ENCODE measurements around the gene ADIPOQ. TPM values are rescaled to one million over a fixed set of nuclear protein-coding genes. Genes with fewer than 3 reads are reported as not detected.
"Not testable (repeated sequence)": the region's sequence is repeated elsewhere in the genome, so short reads cannot be mapped to it uniquely, and the experiment has no call there.

The ADIPOQ gene
- total and polyA plus RNA-seq, 5 donors from 2014 or later: not detected

DNA sequence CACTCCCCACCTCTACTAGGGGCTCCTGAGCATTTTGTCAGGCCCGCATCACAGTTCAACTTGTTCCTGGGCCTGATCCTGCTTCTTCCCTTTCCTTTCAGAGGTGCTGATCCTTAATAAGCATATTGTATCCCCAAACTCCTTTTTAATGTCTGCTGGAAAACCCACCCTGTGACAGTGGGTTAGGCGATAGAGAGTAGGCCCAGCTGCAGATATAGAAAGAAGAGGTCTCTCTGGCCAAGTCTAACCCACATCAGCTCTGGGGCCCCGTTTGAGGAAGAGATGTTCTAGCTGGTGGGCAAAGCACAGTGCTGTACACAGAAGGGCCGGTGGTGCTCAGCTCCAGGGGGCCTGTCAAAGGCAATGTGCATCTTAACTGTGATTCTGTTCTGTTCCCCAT is 53.5 kb downstream of the ADIPOQ start:
- no peak for DNase-seq
- Histone ChIP-seq H3K27ac (ENCODE audit: insufficient read depth, low read length, poor library complexity, severe bottlenecking) (no peak overlapping the region), H3K36me3 (ENCODE audit: control insufficient read depth, insufficient read depth, low read length) (no peaks in the 10 kb centered on the region), H3K4me1 (ENCODE audit: control insufficient read depth, insufficient read depth, low read length, poor library complexity, severe bottlenecking) (peaks cover 6% of the 10 kb centered on the region), H3K27me3 (ENCODE audit: control insufficient read depth, insufficient read depth, low read length) (no peaks in the 10 kb centered on the region), H3K9me3 (ENCODE audit: control insufficient read depth in 2 of 2, low read length in 2 of 2) (no peaks in the 10 kb centered on the region), H3K4me3 (ENCODE audit: low read depth, low read length) (no peak overlapping the region)
- Mint-ChIP-seq H3K36me3 (no peaks in the 10 kb centered on the region), H3K4me1 (peaks cover 6 to 21% (median 14%) of the 10 kb centered on the region in 4 donors), H3K4me3 (no peak overlapping the region), H3K9me3 (peaks cover 0 to 2% (median 0%) of the 10 kb centered on the region in 7 donors), H3K27ac (no peak overlapping the region), H3K27me3 (no peaks in the 10 kb centered on the region)
- no peak for ATAC-seq (ENCODE audit: low read depth in 2 of 2)

DNA sequence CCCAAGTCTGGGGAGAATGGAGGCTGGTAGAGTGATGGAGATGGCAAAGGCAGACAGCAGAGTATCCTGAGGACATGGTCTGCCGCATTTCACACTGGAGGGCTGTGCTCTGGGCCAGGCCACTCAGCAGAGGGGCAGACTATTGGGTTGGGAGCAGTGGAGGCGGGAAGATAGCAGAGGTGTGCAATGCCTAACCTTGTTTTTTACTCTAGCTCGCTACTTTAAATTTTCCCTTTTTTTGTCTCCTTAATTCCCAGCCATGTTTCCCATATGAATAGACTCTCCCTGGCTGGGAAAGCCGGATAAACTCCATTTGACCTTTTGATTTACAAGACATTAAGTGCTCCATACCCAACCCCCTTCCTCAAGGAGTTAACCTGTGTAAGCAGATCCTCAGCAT is 54.4 kb downstream of the ADIPOQ start:
- Histone ChIP-seq H3K9me3 (ENCODE audit: control insufficient read depth in 2 of 2, low read length in 2 of 2) (no peaks in the 10 kb centered on the region), H3K4me1 (ENCODE audit: control insufficient read depth, insufficient read depth, low read length, poor library complexity, severe bottlenecking) (peaks cover 15% of the 10 kb centered on the region), H3K36me3 (ENCODE audit: control insufficient read depth, insufficient read depth, low read length) (no peaks in the 10 kb centered on the region), H3K27ac (ENCODE audit: insufficient read depth, low read length, poor library complexity, severe bottlenecking) (no peak overlapping the region), H3K4me3 (ENCODE audit: low read depth, low read length) (no peak overlapping the region), H3K27me3 (ENCODE audit: control insufficient read depth, insufficient read depth, low read length) (no peaks in the 10 kb centered on the region)
- no peaks in the 10 kb centered on the region for H3K27me3 Mint-ChIP-seq
- DNase-seq (no peak), ATAC-seq (ENCODE audit: low read depth in 2 of 2) (no peak)
- H3K9me3 Mint-ChIP-seq: peaks cover 0 to 2% (median 0%) of the 10 kb centered on the region in 7 donors
- no peak overlapping the region for H3K4me3 Mint-ChIP-seq
- H3K27ac Mint-ChIP-seq: no peak overlapping the region
- peaks cover 11 to 27% (median 17%) of the 10 kb centered on the region in 4 donors for H3K4me1 Mint-ChIP-seq
- H3K36me3 Mint-ChIP-seq: no peaks in the 10 kb centered on the region

DNA sequence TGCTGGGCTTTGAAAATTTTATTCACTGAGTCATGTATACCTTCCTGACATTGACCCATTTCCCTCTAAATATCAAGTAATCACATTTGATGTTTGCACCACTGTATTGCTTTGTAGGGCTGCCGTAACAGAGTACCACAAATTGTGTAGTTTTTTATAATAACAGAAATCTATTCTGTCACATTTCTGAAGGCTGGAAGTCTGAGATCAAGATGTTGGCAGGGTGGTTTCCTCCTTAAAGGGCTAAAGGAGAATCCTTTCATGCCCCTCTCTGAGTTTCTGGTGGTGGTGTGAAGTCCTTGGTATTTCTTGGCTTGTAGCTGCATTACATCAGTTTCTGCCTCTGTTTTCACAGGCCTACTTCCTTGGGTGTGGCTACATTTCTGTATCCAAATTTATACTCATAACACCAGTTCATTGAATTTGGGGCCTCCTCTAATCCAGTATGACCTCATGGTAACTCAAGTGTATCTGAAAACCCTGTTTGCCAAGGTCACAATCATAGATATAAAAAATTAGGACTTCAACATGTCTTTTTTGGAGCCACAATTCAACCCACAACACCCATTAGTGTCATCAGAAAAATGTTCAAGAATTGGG is 58.7 kb downstream of the ADIPOQ start:
- H3K36me3 ChIP-seq (ENCODE audit: control insufficient read depth, insufficient read depth, low read length): no peaks in the 10 kb centered on the region
- peaks cover 16% of the 10 kb centered on the region for H3K4me1 ChIP-seq (ENCODE audit: control insufficient read depth, insufficient read depth, low read length, poor library complexity, severe bottlenecking)
- DNase-seq (peak in 2 of 3 donors; percentile 16 to 77), ATAC-seq (ENCODE audit: low read depth in 2 of 2) (peak; percentile 57 to 80)
- H3K4me3 ChIP-seq (ENCODE audit: low read depth, low read length): peak overlapping the region; percentile 34
- no peak overlapping the region for H3K27ac ChIP-seq (ENCODE audit: insufficient read depth, low read length, poor library complexity, severe bottlenecking)
- Mint-ChIP-seq H3K27me3 (no peaks in the 10 kb centered on the region), H3K4me3 (peak overlapping the region in 3 of 4 donors; percentile 5 to 68 (median 19)), H3K9me3 (peaks cover 4 to 33% (median 15%) of the 10 kb centered on the region in 7 donors), H3K36me3 (peaks cover 14% of the 10 kb centered on the region), H3K4me1 (peaks cover 16 to 40% (median 19%) of the 10 kb centered on the region in 4 donors), H3K27ac (peak overlapping the region; percentile 65 to 87 (median 86))
- H3K27me3 ChIP-seq (ENCODE audit: control insufficient read depth, insufficient read depth, low read length): no peaks in the 10 kb centered on the region
- peaks cover 5 to 7% of the 10 kb centered on the region in 2 experiments for H3K9me3 ChIP-seq (ENCODE audit: control insufficient read depth in 2 of 2, low read length in 2 of 2)

DNA sequence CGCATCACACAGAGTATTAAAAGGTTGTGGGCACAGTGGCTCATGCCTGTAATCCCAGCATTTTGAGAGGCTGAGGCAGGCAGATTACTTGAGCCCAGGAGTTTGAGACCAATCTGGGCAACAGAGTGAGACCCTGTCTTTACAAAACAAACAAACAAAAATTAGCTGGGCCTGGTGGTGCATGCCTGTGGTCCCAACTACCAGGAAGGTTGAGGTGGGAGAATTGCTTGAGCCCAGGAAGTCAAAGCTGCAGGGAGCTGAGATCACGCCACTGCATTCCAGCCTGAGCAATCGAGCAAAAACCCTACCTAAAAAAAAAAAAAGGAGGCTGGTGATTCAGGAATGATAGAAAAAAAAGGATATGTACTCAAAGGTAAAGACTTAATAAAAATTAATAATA is 59.6 kb downstream of the ADIPOQ start:
- Mint-ChIP-seq H3K27ac (no peak overlapping the region), H3K4me1 (peaks cover 16 to 48% (median 22%) of the 10 kb centered on the region in 4 donors), H3K27me3 (no peaks in the 10 kb centered on the region), H3K9me3 (peaks cover 4 to 42% (median 22%) of the 10 kb centered on the region in 7 donors), H3K36me3 (peaks cover 21% of the 10 kb centered on the region), H3K4me3 (no peak overlapping the region)
- Histone ChIP-seq H3K27me3 (ENCODE audit: control insufficient read depth, insufficient read depth, low read length) (no peaks in the 10 kb centered on the region), H3K4me3 (ENCODE audit: low read depth, low read length) (no peak overlapping the region), H3K36me3 (ENCODE audit: control insufficient read depth, insufficient read depth, low read length) (no peaks in the 10 kb centered on the region), H3K27ac (ENCODE audit: insufficient read depth, low read length, poor library complexity, severe bottlenecking) (no peak overlapping the region), H3K9me3 (ENCODE audit: control insufficient read depth in 2 of 2, low read length in 2 of 2) (peaks cover 5 to 9% of the 10 kb centered on the region in 2 experiments), H3K4me1 (ENCODE audit: control insufficient read depth, insufficient read depth, low read length, poor library complexity, severe bottlenecking) (peaks cover 16% of the 10 kb centered on the region)
- ATAC-seq (ENCODE audit: low read depth in 2 of 2) (no peak), DNase-seq (no peak)

DNA sequence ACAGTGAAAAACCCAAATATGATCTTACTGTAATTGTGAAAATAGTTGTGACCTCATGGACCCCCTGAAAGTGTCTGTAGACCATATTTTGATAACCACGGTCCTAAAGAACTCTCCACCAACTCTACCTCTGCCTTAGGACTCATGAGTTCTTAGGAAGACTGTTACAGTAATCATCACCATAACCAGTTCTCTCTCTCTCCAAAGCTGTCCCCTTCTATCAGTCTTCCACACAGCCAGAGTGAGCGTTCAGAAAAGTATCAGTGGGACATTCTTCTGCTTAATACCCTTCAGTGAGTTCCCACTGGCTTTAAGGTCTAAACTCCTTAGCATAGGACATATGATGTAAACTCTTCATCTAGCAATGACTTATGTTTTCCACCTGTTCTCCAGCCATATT is 60.2 kb downstream of the ADIPOQ start:
- Mint-ChIP-seq H3K27me3 (no peaks in the 10 kb centered on the region), H3K9me3 (peaks cover 4 to 47% (median 27%) of the 10 kb centered on the region in 7 donors), H3K27ac (peak overlapping the region in 1 of 3 donors; percentile 67), H3K4me1 (peaks cover 16 to 53% (median 26%) of the 10 kb centered on the region in 4 donors), H3K4me3 (peak overlapping the region in 1 of 4 donors; percentile 9), H3K36me3 (peaks cover 24% of the 10 kb centered on the region)
- no peaks in the 10 kb centered on the region for H3K36me3 ChIP-seq (ENCODE audit: control insufficient read depth, insufficient read depth, low read length)
- H3K27me3 ChIP-seq (ENCODE audit: control insufficient read depth, insufficient read depth, low read length): no peaks in the 10 kb centered on the region
- H3K4me3 ChIP-seq (ENCODE audit: low read depth, low read length): no peak overlapping the region
- H3K27ac ChIP-seq (ENCODE audit: insufficient read depth, low read length, poor library complexity, severe bottlenecking): no peak overlapping the region
- H3K9me3 ChIP-seq (ENCODE audit: control insufficient read depth in 2 of 2, low read length in 2 of 2): peaks cover 8 to 9% of the 10 kb centered on the region in 2 experiments
- ATAC-seq (ENCODE audit: low read depth in 2 of 2): no peak
- DNase-seq: no peak
- peaks cover 16% of the 10 kb centered on the region for H3K4me1 ChIP-seq (ENCODE audit: control insufficient read depth, insufficient read depth, low read length, poor library complexity, severe bottlenecking)

DNA sequence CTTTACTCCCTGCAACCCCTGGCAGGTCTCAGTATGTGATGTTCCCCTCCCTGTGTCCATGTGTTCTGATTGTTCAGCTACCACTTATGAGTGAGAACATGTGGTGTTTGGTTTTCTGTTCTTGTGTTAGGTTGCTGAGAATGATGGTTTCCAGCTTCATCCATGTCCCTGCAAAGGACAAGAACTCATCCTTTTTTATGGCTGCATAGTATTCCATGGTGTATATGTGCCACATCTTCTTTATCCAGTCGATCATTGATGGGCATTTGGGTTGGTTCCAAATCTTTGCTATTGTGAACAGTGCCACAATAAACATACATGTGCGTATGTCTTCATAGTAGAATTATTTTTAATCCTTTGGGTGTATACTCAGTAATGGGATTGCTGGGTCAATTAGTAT is 61.2 kb downstream of the ADIPOQ start:
- H3K27me3 ChIP-seq (ENCODE audit: control insufficient read depth, insufficient read depth, low read length); H3K27ac Mint-ChIP-seq; H3K4me3 ChIP-seq (ENCODE audit: low read depth, low read length); H3K36me3 ChIP-seq (ENCODE audit: control insufficient read depth, insufficient read depth, low read length); H3K27ac ChIP-seq (ENCODE audit: insufficient read depth, low read length, poor library complexity, severe bottlenecking); H3K27me3 Mint-ChIP-seq; ATAC-seq (ENCODE audit: low read depth in 2 of 2); DNase-seq; H3K9me3 ChIP-seq (ENCODE audit: control insufficient read depth in 2 of 2, low read length in 2 of 2): not testable (repeated sequence)
- peaks cover 24% of the 10 kb centered on the region for H3K36me3 Mint-ChIP-seq
- peaks cover 21% of the 10 kb centered on the region for H3K4me1 ChIP-seq (ENCODE audit: control insufficient read depth, insufficient read depth, low read length, poor library complexity, severe bottlenecking)
- H3K4me3 Mint-ChIP-seq: peak overlapping the region in 1 of 4 donors; percentile 9
- peaks cover 17 to 63% (median 33%) of the 10 kb centered on the region in 4 donors for H3K4me1 Mint-ChIP-seq
- H3K9me3 Mint-ChIP-seq: peaks cover 4 to 55% (median 36%) of the 10 kb centered on the region in 7 donors

DNA sequence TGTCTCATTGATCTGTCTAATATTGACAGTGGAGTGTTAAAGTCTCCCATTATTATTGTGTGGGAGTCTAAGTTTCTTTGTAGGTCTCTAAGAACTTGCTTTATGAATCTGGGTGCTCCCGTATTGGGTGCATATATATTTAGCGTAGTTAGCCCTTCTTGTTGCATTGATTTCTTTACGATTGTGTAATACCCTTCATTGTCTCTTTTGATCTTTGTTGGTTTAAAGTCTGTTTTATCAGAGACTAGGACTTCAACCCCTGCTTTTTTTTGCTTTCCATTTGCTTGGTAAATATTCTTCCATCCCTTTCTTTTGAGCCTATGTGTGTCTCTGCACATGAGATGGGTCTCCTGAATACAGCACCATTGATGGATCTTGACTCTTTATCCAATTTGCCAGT is 64.6 kb downstream of the ADIPOQ start:
- not testable (repeated sequence) for H3K4me3 ChIP-seq (ENCODE audit: low read depth, low read length); H3K4me3 Mint-ChIP-seq; H3K9me3 ChIP-seq (ENCODE audit: control insufficient read depth in 2 of 2, low read length in 2 of 2); H3K27me3 ChIP-seq (ENCODE audit: control insufficient read depth, insufficient read depth, low read length); H3K27ac ChIP-seq (ENCODE audit: insufficient read depth, low read length, poor library complexity, severe bottlenecking); DNase-seq; H3K27me3 Mint-ChIP-seq; ATAC-seq (ENCODE audit: low read depth in 2 of 2); H3K36me3 ChIP-seq (ENCODE audit: control insufficient read depth, insufficient read depth, low read length)
- peaks cover 8 to 54% (median 26%) of the 10 kb centered on the region in 4 donors for H3K4me1 Mint-ChIP-seq
- H3K27ac Mint-ChIP-seq: peak overlapping the region; percentile 64 to 94 (median 86)
- peaks cover 4 to 61% (median 36%) of the 10 kb centered on the region in 7 donors for H3K9me3 Mint-ChIP-seq
- peaks cover 16% of the 10 kb centered on the region for H3K4me1 ChIP-seq (ENCODE audit: control insufficient read depth, insufficient read depth, low read length, poor library complexity, severe bottlenecking)
- peaks cover 24% of the 10 kb centered on the region for H3K36me3 Mint-ChIP-seq

Measured in CD4-positive, CD25-positive, alpha-beta regulatory T cell (primary cell).